Muscle layer of colon (tissue), 2 donors: ENCODE results near the gene FRMPD1.

Experiments
- H3K27ac ChIP-seq: one replicate; pipeline ENCODE4 v1.7.0; 2013; ENCODE audit warnings: low read depth, mild to moderate bottlenecking, low read length, moderate library complexity
- H3K27me3 ChIP-seq, 2 donors: one replicate each; pipeline ENCODE4 v1.7.0; 2013; ENCODE audit warnings: low read length in 2 of 2, mild to moderate bottlenecking in 2 of 2; ENCODE audit not compliant: insufficient read depth in 2 of 2, control insufficient read depth in 1 of 2
- H3K36me3 ChIP-seq: one replicate; pipeline ENCODE4 v1.7.0; 2013; ENCODE audit warnings: mild to moderate bottlenecking, low read length; ENCODE audit not compliant: insufficient read depth
- H3K4me1 ChIP-seq: one replicate; pipeline ENCODE4 v1.7.0; 2013; ENCODE audit warnings: mild to moderate bottlenecking, low read length; ENCODE audit not compliant: insufficient read depth
- H3K4me3 ChIP-seq, 2 donors: one replicate each; pipeline ENCODE4 v1.7.0; 2013; ENCODE audit warnings: low read length in 2 of 2, low read depth in 1 of 2, mild to moderate bottlenecking in 1 of 2, moderate library complexity in 1 of 2
- H3K9ac ChIP-seq: one replicate; pipeline ENCODE4 v1.7.0; 2013; ENCODE audit warnings: low read length
- H3K9me3 ChIP-seq: one replicate; pipeline ENCODE4 v1.7.0; 2013; ENCODE audit warnings: mild to moderate bottlenecking, low read length
- donor health status: abdominal sarcoma.
- donor health status: Adenocarcinoma of cecum.

FRMPD1 gene

DNA sequence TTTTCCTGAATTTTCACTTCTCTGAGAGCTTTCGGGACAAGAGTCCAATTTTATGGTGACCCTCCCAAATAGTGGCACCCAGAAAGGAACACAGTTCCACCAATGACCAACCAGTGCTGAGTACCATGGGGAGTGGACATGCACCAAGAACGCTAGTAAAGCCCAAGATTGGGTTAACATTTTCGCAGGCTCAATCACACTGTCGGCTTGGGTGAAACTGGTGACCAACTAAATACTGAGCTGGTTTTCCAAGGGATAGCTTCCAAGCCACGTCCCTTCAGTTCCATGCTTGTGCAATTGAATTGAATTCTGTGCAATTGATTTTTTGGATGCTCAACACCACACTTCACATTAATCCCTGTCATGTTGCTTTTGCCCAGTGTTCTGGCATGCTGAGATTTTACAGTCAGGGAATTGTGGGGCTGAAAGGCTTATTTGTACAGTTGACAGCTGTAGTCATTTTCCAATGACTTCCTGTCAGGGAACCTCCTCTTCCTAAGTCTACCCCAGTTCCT lies 65.3 kb downstream of the FRMPD1 start:
- Histone ChIP-seq H3K4me3 (no peak overlapping the region), H3K9me3 (no peaks in the 10 kb centered on the region), H3K9ac (no peak overlapping the region), H3K4me1 (no peaks in the 10 kb centered on the region), H3K27me3 (no peaks in the 10 kb centered on the region), H3K36me3 (no peaks in the 10 kb centered on the region), H3K27ac (no peak overlapping the region)

DNA sequence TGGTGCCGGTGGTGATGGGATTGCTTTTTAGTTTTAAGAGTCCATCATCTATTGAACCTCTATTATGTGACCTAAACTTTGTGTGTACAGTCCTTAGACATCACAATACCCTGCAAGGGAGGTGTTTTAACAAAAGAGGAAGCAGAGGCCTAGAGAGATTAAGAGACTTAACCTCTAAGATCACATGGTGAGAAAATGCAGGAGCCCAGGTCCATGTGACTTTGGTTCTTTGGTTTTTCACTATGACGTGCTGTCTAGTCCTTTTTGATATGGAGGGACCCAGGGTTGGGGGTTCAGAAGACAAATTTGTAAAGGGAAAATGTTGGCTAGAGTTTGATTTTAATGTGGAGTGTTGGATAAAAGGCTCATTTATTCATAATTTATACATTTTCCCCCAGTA lies 68.8 kb downstream of the FRMPD1 start:
- no peak overlapping the region for H3K27ac ChIP-seq
- no peaks in the 10 kb centered on the region for H3K27me3 ChIP-seq
- no peaks in the 10 kb centered on the region for H3K9me3 ChIP-seq
- no peaks in the 10 kb centered on the region for H3K36me3 ChIP-seq
- H3K4me1 ChIP-seq, result no peaks in the 10 kb centered on the region
- H3K4me3 ChIP-seq, result no peak overlapping the region
- H3K9ac ChIP-seq, result no peak overlapping the region

DNA sequence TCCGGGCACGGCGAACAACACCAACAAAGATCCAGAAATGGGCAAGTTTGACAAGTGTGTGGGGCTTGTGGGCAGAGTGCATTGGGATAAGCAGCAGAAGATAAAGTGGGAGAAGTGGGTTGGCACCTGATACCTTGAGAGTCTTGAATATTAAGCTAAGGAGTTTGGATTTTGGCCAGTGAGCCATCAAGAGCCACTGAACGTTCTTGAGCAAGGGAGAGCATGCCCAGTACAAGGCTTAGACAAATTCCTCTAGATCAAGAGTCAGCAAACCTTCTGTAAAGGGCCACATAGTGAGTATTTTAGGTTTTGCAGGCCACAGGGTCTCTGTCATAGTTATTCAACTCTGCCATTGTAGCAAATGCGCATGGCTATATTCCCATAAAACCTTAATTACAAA lies 76.3 kb downstream of the FRMPD1 start:
- H3K4me3 ChIP-seq, result no peak overlapping the region
- no peaks in the 10 kb centered on the region for H3K27me3 ChIP-seq
- H3K9ac ChIP-seq, result no peak overlapping the region
- H3K36me3 ChIP-seq, result no peaks in the 10 kb centered on the region
- no peaks in the 10 kb centered on the region for H3K9me3 ChIP-seq
- H3K27ac ChIP-seq, result no peak overlapping the region
- H3K4me1 ChIP-seq, result no peaks in the 10 kb centered on the region

DNA sequence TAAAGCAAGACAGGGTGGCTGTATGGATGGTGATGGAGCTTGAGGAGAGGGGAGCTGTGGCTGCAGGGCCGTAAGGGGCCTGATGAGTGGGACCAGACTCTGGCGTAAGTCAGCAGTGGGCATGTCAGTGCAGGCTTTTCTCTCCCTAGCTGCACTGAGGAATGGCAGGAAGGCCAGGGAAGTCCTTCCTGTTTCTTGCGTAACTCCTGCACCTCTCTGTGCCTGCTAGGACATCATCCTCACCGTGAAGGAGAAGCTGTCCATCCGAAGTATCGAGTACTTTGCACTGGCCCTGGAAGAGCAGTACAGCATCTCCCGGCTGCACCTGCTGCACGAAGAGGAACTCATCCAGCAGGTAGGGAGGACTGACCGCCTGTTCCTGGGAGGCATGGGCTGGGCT lies 78.7 kb downstream of the FRMPD1 start:
- no peak overlapping the region for H3K27ac ChIP-seq
- H3K4me3 ChIP-seq, result no peak overlapping the region
- H3K9ac ChIP-seq, result no peak overlapping the region
- H3K36me3 ChIP-seq, result no peaks in the 10 kb centered on the region
- no peaks in the 10 kb centered on the region for H3K4me1 ChIP-seq
- no peaks in the 10 kb centered on the region for H3K27me3 ChIP-seq
- no peaks in the 10 kb centered on the region for H3K9me3 ChIP-seq

DNA sequence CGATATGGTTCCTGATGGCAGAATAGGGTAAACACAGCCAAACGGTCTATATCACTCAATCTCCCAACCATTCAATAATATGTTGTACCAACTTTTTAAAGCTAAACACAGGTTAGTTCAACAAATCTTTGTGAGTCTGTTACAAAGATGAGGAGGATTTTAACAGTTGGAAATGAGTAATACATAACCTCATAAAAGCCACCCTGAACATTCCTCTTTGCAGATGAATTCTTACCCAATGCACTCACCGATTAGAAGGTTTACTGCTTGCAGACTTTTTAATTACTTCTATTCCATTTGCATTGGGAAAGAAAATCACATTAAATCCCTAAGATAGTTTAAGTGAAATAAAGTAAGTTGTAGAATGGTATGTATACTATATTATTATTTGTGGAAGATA lies 79.5 kb downstream of the FRMPD1 start:
- Histone ChIP-seq H3K9me3 (no peaks in the 10 kb centered on the region), H3K27ac (no peak overlapping the region), H3K4me3 (no peak overlapping the region), H3K4me1 (no peaks in the 10 kb centered on the region), H3K36me3 (no peaks in the 10 kb centered on the region), H3K27me3 (no peaks in the 10 kb centered on the region), H3K9ac (no peak overlapping the region)

DNA sequence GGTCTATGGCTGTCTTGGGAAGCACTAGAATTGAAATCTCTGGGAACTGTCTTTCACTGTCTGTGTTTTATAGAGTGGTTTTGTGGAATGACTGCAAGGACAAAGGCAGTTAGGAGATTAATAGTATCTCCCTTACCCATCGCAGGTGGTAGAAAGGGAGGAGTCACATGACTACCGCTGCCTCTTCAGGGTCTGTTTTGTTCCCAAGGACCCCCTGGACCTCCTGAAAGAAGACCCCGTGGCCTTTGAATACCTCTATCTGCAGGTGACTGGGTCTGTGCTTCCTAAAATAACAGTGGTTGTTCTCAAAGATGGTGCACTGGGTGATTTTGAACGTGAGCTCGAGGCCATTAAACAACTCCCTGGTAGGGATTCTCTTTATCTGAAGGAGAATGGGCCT lies 80.1 kb downstream of the FRMPD1 start:
- Histone ChIP-seq H3K9me3 (no peaks in the 10 kb centered on the region), H3K27ac (no peak overlapping the region), H3K4me3 (no peak overlapping the region), H3K4me1 (no peaks in the 10 kb centered on the region), H3K27me3 (no peaks in the 10 kb centered on the region), H3K9ac (no peak overlapping the region), H3K36me3 (no peaks in the 10 kb centered on the region)

DNA sequence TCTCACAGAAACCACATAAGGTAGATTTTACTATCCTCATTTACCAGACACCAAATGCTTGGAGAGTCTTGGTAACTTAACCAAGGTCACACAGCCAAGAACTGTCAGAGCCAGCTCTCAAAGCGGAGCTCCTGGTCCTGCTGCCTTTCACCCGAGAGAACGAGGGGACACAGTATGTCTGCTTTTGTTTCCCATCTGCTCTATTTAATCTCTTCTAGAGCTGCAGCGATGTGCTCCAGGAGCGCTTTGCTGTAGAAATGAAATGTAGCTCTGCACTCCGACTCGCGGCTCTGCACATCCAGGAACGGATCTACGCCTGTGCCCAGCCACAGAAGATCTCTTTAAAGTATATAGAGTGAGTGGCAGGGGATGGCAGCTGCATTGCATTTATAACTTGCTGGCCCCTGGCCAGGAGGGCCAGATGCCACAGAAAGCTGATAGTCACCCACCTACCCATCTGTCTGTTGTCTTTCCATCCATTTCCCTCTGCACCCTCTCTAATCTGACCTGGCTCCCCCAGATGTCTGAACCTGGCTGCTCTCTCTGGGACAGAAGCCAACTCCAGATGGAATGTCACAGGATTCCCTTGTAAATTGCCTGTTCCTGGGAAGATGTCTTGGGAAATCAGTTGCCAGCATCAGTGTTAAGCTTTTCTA lies 81.5 kb downstream of the FRMPD1 start:
- Histone ChIP-seq H3K9ac (no peak overlapping the region), H3K4me1 (no peaks in the 10 kb centered on the region), H3K36me3 (no peaks in the 10 kb centered on the region), H3K27ac (no peak overlapping the region), H3K9me3 (no peaks in the 10 kb centered on the region), H3K4me3 (no peak overlapping the region), H3K27me3 (no peaks in the 10 kb centered on the region)

DNA sequence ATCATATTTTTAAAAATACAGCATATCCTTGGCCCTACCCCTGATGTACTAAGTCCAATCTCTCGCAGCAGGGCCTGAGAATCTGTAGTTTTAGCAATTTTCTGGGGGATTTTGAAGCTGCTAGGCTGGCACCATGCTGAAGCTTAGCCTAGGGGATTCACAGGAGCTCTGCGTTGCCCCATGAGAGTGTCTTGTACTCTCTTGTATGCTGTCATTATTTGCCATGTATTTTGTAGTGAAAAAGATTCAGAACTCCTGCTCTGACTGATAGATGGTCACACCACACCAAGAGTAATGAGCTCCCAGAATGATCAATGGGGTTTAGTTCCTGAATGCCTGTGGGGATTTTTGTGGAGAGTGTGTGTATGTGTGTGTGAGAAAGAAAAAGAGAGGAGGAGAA lies 82.2 kb downstream of the FRMPD1 start:
- H3K36me3 ChIP-seq, result no peaks in the 10 kb centered on the region
- no peak overlapping the region for H3K27ac ChIP-seq
- no peak overlapping the region for H3K9ac ChIP-seq
- H3K4me1 ChIP-seq, result no peaks in the 10 kb centered on the region
- no peak overlapping the region for H3K4me3 ChIP-seq
- H3K9me3 ChIP-seq, result no peaks in the 10 kb centered on the region
- no peaks in the 10 kb centered on the region for H3K27me3 ChIP-seq

DNA sequence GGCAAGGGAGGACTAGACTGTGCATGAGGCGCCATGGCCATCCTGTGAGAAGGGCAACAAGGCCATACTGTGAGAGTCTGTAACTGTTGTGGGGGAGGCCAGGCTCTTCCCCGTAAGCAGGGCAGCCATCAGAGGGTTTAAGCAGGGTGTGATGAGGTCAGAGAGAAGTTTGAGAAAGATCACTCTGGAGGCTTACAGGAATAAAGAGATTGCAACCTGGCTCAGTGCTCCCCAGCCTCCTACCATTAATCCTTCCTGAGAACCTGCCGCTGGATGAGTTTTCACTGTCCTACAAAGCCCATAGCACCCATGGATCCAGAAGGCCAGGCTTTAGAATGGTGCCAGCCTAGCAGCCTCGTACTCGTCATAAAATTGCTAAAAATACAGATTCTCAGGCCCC lies 88.5 kb downstream of the FRMPD1 start:
- H3K9me3 ChIP-seq, result no peaks in the 10 kb centered on the region
- H3K27ac ChIP-seq, result no peak overlapping the region
- no peaks in the 10 kb centered on the region for H3K4me1 ChIP-seq
- H3K4me3 ChIP-seq, result no peak overlapping the region
- no peaks in the 10 kb centered on the region for H3K36me3 ChIP-seq
- no peak overlapping the region for H3K9ac ChIP-seq
- no peaks in the 10 kb centered on the region for H3K27me3 ChIP-seq

DNA sequence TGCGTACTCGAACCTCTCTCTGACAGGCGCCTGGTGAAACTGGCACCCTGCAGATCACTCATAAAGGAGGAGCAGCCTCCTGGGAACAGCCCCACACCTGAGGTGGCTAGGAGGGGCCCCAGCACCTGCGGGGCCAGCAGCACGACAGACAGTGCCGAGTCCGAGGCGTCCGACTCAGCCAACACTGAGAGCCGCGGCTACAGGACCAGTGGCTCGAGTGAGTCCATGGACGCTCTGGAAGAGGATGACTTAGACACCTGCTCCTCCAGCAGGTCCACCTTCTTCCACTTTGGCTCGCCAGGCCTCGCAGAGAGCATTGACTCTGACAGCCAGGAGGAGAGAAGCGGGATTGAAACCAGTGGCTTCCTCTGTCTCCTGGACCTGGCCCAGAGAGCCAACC lies 89.4 kb downstream of the FRMPD1 start:
- Histone ChIP-seq H3K9me3 (no peaks in the 10 kb centered on the region), H3K4me3 (no peak overlapping the region), H3K9ac (no peak overlapping the region), H3K4me1 (no peaks in the 10 kb centered on the region), H3K27me3 (no peaks in the 10 kb centered on the region), H3K36me3 (no peaks in the 10 kb centered on the region), H3K27ac (no peak overlapping the region)

DNA sequence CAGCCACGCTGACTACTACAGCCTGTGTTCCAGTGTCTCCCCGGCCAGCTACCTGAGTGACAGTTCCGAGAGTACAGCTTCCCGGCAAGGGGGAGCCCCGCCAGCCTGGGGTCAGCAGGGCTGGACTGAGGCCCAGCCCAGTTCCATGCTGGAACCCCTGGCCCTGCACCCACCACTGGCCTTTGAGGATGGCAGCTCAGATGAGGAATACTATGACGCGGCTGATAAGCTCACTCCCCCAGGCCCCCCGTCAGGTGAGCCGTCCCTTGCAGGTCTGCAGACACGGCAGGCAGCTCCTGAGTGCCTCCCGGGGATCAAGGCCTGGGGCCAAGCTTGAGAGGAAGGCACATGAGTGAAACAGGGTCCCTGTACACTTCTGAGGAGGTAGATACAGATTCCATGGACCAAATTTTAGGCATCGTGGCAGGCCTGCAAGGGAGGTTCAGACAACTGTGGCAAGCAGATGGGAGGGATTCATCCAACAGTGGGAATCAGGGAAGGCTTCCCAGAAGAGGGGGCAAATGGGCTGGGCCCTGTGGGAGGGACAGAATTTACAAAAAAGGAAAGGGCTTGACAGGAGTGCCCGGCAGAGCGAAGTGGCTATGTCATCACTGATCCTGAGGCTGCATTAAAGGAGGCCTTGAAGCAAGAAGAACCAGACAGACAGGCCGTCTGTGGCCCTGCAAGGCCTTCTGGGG lies 90.0 kb downstream of the FRMPD1 start:
- no peaks in the 10 kb centered on the region for H3K9me3 ChIP-seq
- no peak overlapping the region for H3K27ac ChIP-seq
- H3K4me1 ChIP-seq, result no peaks in the 10 kb centered on the region
- H3K4me3 ChIP-seq, result no peak overlapping the region
- H3K9ac ChIP-seq, result no peak overlapping the region
- no peaks in the 10 kb centered on the region for H3K27me3 ChIP-seq
- H3K36me3 ChIP-seq, result no peaks in the 10 kb centered on the region

DNA sequence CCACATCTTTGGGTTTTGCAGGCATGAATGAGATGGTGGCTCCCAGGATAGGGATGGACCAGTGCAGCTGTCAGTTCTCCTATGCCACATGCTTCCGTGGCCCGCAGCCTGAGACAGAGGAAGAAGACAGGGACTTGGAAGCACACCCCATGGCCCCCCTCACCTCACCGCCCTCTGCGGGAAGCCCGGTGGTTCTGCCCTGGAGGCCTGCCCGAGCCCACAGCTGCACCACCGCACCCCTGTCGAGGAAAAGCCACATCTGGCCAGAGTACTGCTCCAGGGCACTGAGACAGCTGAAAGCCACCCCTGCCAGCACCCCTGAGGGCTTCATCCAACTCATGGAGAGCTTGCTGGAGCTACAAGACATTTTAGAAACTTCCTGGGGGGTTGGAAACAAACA lies 95.2 kb downstream of the FRMPD1 start:
- Histone ChIP-seq H3K36me3 (no peaks in the 10 kb centered on the region), H3K27me3 (no peaks in the 10 kb centered on the region), H3K9me3 (no peaks in the 10 kb centered on the region), H3K27ac (no peak overlapping the region), H3K4me1 (no peaks in the 10 kb centered on the region), H3K4me3 (no peak overlapping the region), H3K9ac (no peak overlapping the region)
